H9 (cell line): ENCODE measurements around the gene TIAM2. TPM values are rescaled to one million over a fixed set of nuclear protein-coding genes. Genes with fewer than 3 reads are reported as not detected.

Experiments
- DNase-seq: peaks from one replicate; pipeline ENCODE4 v3.0.0-alpha.2; 2017
- H2AFZ ChIP-seq: one replicate; pipeline ENCODE4 v1.6.1; 2013; ENCODE audit warnings: mild to moderate bottlenecking, low read length, control low read depth, moderate library complexity
- H2AK5ac ChIP-seq: 2 replicates; pipeline ENCODE4 v1.6.1; 2013; ENCODE audit warnings: low read length, control low read depth, mixed read lengths; ENCODE audit not compliant: insufficient read length
- H2BK120ac ChIP-seq: one replicate; pipeline ENCODE4 v1.6.1; 2013; ENCODE audit warnings: low read depth, mild to moderate bottlenecking, low read length, control low read depth, inconsistent platforms; ENCODE audit not compliant: poor library complexity, severe bottlenecking
- H2BK12ac ChIP-seq: 2 replicates; pipeline ENCODE4 v1.6.1; 2013; ENCODE audit warnings: low read length, control low read depth, mixed read lengths, low read depth; ENCODE audit not compliant: insufficient read length
- H2BK15ac ChIP-seq: 2 replicates; pipeline ENCODE4 v1.6.1; 2013; ENCODE audit warnings: low read depth, low read length, control low read depth
- H2BK20ac ChIP-seq: one replicate; pipeline ENCODE4 v1.6.1; 2013; ENCODE audit warnings: low read depth, mild to moderate bottlenecking, low read length, control low read depth, inconsistent platforms; ENCODE audit not compliant: poor library complexity, severe bottlenecking
- H2BK5ac ChIP-seq: 2 replicates; pipeline ENCODE4 v1.6.1; 2013; ENCODE audit warnings: low read length, control low read depth, mixed read lengths; ENCODE audit not compliant: insufficient read length
- H3K14ac ChIP-seq: 2 replicates; pipeline ENCODE4 v1.6.1; 2013; ENCODE audit warnings: low read length, control low read depth; ENCODE audit not compliant: insufficient read depth
- H3K18ac ChIP-seq: 2 replicates; pipeline ENCODE4 v1.6.1; 2013; ENCODE audit warnings: low read depth, mild to moderate bottlenecking, mixed read lengths, low read length, control low read depth; ENCODE audit not compliant: insufficient read length
- H3K23ac ChIP-seq: 2 replicates; pipeline ENCODE4 v1.6.1; 2013; ENCODE audit warnings: low read length, control low read depth, mixed read lengths, low read depth; ENCODE audit not compliant: insufficient read length
- H3K23me2 ChIP-seq: 2 replicates; pipeline ENCODE4 v1.6.1; 2013; ENCODE audit warnings: low read depth, mild to moderate bottlenecking, mixed read lengths, low read length, control low read depth; ENCODE audit not compliant: insufficient read length, poor library complexity, severe bottlenecking
- H3K27ac ChIP-seq: 2 replicates; pipeline ENCODE4 v1.5.1; 2013; ENCODE audit warnings: low read length, control low read depth, mixed read lengths, low read depth; ENCODE audit not compliant: insufficient read length
- H3K27me3 ChIP-seq: 2 replicates; pipeline ENCODE4 v1.6.1; 2013; ENCODE audit warnings: low read length, control low read depth, inconsistent platforms; ENCODE audit not compliant: insufficient read depth
- H3K4ac ChIP-seq: 2 replicates; pipeline ENCODE4 v1.6.1; 2013; ENCODE audit warnings: low read depth, mild to moderate bottlenecking, control low read depth, inconsistent platforms, low read length, moderate library complexity
- H3K4me1 ChIP-seq: 2 replicates; pipeline ENCODE4 v1.6.1; 2013; ENCODE audit warnings: low read length, control low read depth, inconsistent platforms; ENCODE audit not compliant: insufficient read depth
- H3K4me2 ChIP-seq: 2 replicates; pipeline ENCODE4 v1.6.1; 2013; ENCODE audit warnings: low read length, control low read depth, mixed read lengths; ENCODE audit not compliant: insufficient read length, insufficient read depth
- H3K56ac ChIP-seq: 2 replicates; pipeline ENCODE4 v1.6.1; 2013; ENCODE audit warnings: low read depth, mild to moderate bottlenecking, mixed read lengths, low read length, control low read depth; ENCODE audit not compliant: insufficient read length
- H3K79me1 ChIP-seq: 2 replicates; pipeline ENCODE4 v1.6.1; 2013; ENCODE audit warnings: low read depth, mild to moderate bottlenecking, moderate library complexity, low read length, control low read depth, inconsistent platforms; ENCODE audit not compliant: insufficient read depth, poor library complexity, severe bottlenecking
- H3K79me2 ChIP-seq: 2 replicates; pipeline ENCODE4 v1.6.1; 2013; ENCODE audit warnings: low read length, control low read depth, inconsistent platforms; ENCODE audit not compliant: insufficient read depth
- H3K9ac ChIP-seq: 2 replicates; pipeline ENCODE4 v1.6.1; 2013; ENCODE audit warnings: low read length, control low read depth, mixed read lengths; ENCODE audit not compliant: insufficient read length; ENCODE audit errors: extremely low read depth
- H3K9me3 ChIP-seq: one replicate; pipeline ENCODE4 v1.6.1; 2013; ENCODE audit warnings: low read depth, low read length, inconsistent platforms; ENCODE audit not compliant: control insufficient read depth
- H3T11ph ChIP-seq: one replicate; pipeline ENCODE4 v1.6.1; 2013; ENCODE audit warnings: mild to moderate bottlenecking, low read length, control low read depth, inconsistent platforms
- H4K20me1 ChIP-seq: one replicate; pipeline ENCODE4 v1.6.1; 2013; ENCODE audit not compliant: control insufficient read depth, insufficient read length, insufficient read depth
- H4K5ac ChIP-seq: 2 replicates; pipeline ENCODE4 v1.6.1; 2013; ENCODE audit warnings: low read depth, mild to moderate bottlenecking, mixed read lengths, low read length, control low read depth; ENCODE audit not compliant: insufficient read length
- H4K8ac ChIP-seq: replicated peaks from 2 replicates; pipeline ENCODE4 v1.6.1; 2013; ENCODE audit warnings: low read length, control low read depth, mixed read lengths, low read depth; ENCODE audit not compliant: insufficient read length
- H4K91ac ChIP-seq: 2 replicates; pipeline ENCODE4 v1.6.1; 2013; ENCODE audit warnings: low read depth, mild to moderate bottlenecking, moderate library complexity, mixed read lengths, low read length, control low read depth; ENCODE audit not compliant: insufficient read length
- H3K27ac Mint-ChIP-seq, 3 experiments: 2 replicates in 2 of 3; 3 replicates in 1 of 3; pipeline ENCODE4 v1.8.0; 2020 to 2021; ENCODE audit warnings: mixed read lengths in 3 of 3, mild to moderate bottlenecking in 1 of 3, moderate library complexity in 1 of 3
- H3K27me3 Mint-ChIP-seq: 2 replicates; pipeline ENCODE4 v1.8.0; 2021; ENCODE audit warnings: low read depth, mild to moderate bottlenecking, moderate library complexity, mixed read lengths
- H3K36me3 Mint-ChIP-seq, 3 experiments: 2 replicates in 2 of 3; 3 replicates in 1 of 3; pipeline ENCODE4 v1.8.0; 2020 to 2021; ENCODE audit warnings: low read depth in 3 of 3, mixed read lengths in 3 of 3; ENCODE audit not compliant: insufficient read depth in 1 of 3
- H3K4me1 Mint-ChIP-seq, 2 experiments: 2 replicates each; pipeline ENCODE4 v1.8.0; 2020; ENCODE audit warnings: mixed read lengths in 2 of 2
- H3K4me3 Mint-ChIP-seq, 2 experiments: 2 replicates in 1 of 2; 3 replicates in 1 of 2; pipeline ENCODE4 v1.8.0; 2020 to 2021; ENCODE audit warnings: mild to moderate bottlenecking in 2 of 2, mixed read lengths in 2 of 2, moderate library complexity in 1 of 2
- H3K9me3 Mint-ChIP-seq, 2 experiments: 2 replicates in 1 of 2; 3 replicates in 1 of 2; pipeline ENCODE4 v1.8.0; 2020; ENCODE audit warnings: mild to moderate bottlenecking in 2 of 2, mixed read lengths in 2 of 2, moderate library complexity in 1 of 2
- WGBS: extraction: QIAGEN DNeasy Blood & Tissue Kit; methylation state at CpG from one replicate; pipeline ENCODE4 v1.1.7; 2013; ENCODE audit warnings: missing lambda C conversion rate, low lambda C conversion rate, mixed read lengths; ENCODE audit not compliant: insufficient read length; ENCODE audit errors: extremely low coverage; 5-methylcytosine and 5-hydroxymethylcytosine counted together
- total RNA-seq: library from RNA; stranded (reverse); gene quantifications from 2 replicates; pipeline ENCODE4 v1.2.1, GENCODE V29; 2021
- TF ChIP-seq, protein P1 (sequence below): fragments of 200-600 bp; sonication (generic); conservative IDR thresholded peaks from 3 replicates; pipeline ENCODE4 v1.8.0; 2021; ENCODE audit warnings: antibody characterized with exemption, mild to moderate bottlenecking

TIAM2 gene
- total RNA-seq, 1 experiment from 2014 or later: 6.3 TPM

DNA sequence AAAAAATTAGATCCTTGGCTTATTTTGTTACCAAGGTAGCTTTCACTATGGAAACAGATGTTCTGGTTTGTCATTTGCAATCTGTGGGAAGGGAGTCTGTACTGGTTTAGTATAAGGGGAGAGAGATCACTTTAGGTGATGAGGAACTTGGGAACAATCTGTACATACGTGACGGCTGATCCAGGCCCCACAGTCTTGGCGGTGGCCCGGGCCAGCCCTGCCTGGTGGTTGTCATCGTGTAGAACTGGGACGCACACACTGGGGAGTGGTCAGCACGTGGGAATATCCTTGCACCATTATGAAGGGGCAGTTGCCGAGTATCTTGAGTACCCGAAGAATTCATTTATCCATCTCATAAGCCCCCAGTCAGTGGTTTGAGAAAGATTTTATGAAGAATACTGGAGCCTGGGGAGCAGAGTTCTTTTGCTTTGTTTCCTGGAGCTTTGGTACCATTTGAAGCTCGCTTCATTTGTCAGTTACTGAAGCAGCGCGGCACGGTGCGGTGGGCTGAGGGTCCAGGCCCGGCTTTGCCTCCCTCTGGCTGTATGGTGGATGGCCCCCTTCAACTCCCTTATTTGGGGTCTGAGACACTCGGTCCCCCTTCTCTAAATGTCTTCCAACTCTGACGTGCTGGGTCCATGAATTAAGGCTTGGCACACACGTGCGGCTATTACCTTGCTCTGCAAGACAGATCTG, 245.9 kb downstream of the TIAM2 start:
- no peak overlapping the region for H2BK12ac ChIP-seq
- no peak overlapping the region for H2AK5ac ChIP-seq
- peaks cover 4% of the 10 kb centered on the region; the same call in 1 of the 2 replicates for H3K27me3 Mint-ChIP-seq
- no peak overlapping the region for H3K27ac Mint-ChIP-seq
- no peak overlapping the region for H3K9ac ChIP-seq
- H3K9me3 ChIP-seq: peaks cover 13% of the 10 kb centered on the region
- peaks cover 41 to 83% (median 63%) of the 10 kb centered on the region in 3 experiments for H3K36me3 Mint-ChIP-seq
- H4K20me1 ChIP-seq: no peaks in the 10 kb centered on the region
- H2BK15ac ChIP-seq: no peak overlapping the region
- H3K27me3 ChIP-seq: no peaks in the 10 kb centered on the region
- no peak overlapping the region for H2AFZ ChIP-seq
- H4K91ac ChIP-seq: no peak overlapping the region
- no peak overlapping the region for H3T11ph ChIP-seq
- WGBS: no CpG with 5 or more reads among the region's 19 CpGs
- TF ChIP-seq, protein P1, sequence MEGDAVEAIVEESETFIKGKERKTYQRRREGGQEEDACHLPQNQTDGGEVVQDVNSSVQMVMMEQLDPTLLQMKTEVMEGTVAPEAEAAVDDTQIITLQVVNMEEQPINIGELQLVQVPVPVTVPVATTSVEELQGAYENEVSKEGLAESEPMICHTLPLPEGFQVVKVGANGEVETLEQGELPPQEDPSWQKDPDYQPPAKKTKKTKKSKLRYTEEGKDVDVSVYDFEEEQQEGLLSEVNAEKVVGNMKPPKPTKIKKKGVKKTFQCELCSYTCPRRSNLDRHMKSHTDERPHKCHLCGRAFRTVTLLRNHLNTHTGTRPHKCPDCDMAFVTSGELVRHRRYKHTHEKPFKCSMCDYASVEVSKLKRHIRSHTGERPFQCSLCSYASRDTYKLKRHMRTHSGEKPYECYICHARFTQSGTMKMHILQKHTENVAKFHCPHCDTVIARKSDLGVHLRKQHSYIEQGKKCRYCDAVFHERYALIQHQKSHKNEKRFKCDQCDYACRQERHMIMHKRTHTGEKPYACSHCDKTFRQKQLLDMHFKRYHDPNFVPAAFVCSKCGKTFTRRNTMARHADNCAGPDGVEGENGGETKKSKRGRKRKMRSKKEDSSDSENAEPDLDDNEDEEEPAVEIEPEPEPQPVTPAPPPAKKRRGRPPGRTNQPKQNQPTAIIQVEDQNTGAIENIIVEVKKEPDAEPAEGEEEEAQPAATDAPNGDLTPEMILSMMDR: no peak
- H4K8ac ChIP-seq: no peak overlapping the region
- no peak overlapping the region for H3K27ac ChIP-seq
- no peak overlapping the region for H3K4me3 Mint-ChIP-seq
- no peak for DNase-seq
- no peak overlapping the region for H3K4me2 ChIP-seq
- H2BK120ac ChIP-seq: no peak overlapping the region
- H2BK20ac ChIP-seq: no peak overlapping the region
- no peaks in the 10 kb centered on the region for H3K23me2 ChIP-seq
- H3K18ac ChIP-seq: no peak overlapping the region
- H3K23ac ChIP-seq: no peak overlapping the region
- H2BK5ac ChIP-seq: no peak overlapping the region
- H3K4me1 ChIP-seq: no peaks in the 10 kb centered on the region
- H4K5ac ChIP-seq: no peak overlapping the region
- no peaks in the 10 kb centered on the region for H3K79me2 ChIP-seq
- H3K56ac ChIP-seq: no peak overlapping the region
- H3K14ac ChIP-seq: no peak overlapping the region
- H3K79me1 ChIP-seq: no peaks in the 10 kb centered on the region
- peaks cover 30 to 41% of the 10 kb centered on the region in 2 experiments for H3K9me3 Mint-ChIP-seq
- H3K4me1 Mint-ChIP-seq: no peaks in the 10 kb centered on the region
- H3K4ac ChIP-seq: no peak overlapping the region
